Measurements from ENCODE around the gene PTGES3L.

DNA sequence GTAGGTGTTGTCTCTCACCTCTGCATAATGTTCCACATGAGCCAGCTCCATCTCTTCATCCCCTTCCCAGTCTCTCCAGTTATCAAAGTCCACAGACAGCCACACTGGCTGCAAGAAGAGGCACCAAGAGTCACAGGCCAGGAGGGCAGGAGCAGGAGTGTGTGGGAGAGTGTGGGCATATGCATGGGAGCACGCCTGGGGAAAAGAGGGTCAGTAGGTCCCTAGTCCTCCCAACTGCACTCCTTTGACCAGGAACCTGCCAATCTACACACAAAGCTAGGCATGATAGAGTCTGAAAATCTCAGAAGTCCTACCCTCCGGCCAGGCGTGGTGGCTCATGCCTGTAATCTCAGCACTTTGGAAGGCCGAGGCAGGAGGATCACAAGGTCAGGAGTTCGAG, 8.3 kb downstream of the PTGES3L start:
- TF ChIP-seq, protein P1, sequence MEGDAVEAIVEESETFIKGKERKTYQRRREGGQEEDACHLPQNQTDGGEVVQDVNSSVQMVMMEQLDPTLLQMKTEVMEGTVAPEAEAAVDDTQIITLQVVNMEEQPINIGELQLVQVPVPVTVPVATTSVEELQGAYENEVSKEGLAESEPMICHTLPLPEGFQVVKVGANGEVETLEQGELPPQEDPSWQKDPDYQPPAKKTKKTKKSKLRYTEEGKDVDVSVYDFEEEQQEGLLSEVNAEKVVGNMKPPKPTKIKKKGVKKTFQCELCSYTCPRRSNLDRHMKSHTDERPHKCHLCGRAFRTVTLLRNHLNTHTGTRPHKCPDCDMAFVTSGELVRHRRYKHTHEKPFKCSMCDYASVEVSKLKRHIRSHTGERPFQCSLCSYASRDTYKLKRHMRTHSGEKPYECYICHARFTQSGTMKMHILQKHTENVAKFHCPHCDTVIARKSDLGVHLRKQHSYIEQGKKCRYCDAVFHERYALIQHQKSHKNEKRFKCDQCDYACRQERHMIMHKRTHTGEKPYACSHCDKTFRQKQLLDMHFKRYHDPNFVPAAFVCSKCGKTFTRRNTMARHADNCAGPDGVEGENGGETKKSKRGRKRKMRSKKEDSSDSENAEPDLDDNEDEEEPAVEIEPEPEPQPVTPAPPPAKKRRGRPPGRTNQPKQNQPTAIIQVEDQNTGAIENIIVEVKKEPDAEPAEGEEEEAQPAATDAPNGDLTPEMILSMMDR (IDR thresholded peaks at IDR 0.05; ENCODE audit: low read depth, low read length, missing input control): no peak
- no peak for TF ChIP-seq YY1 (IDR thresholded peaks at IDR 0.05)
- TF ChIP-seq, protein P2, sequence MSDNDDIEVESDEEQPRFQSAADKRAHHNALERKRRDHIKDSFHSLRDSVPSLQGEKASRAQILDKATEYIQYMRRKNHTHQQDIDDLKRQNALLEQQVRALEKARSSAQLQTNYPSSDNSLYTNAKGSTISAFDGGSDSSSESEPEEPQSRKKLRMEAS (IDR thresholded peaks at IDR 0.05): no peak
- no peak for TF ChIP-seq GABPA (IDR thresholded peaks at IDR 0.05 in 1 of 2, conservative IDR thresholded peaks at IDR 0.05 in 1 of 2)
- TF ChIP-seq, protein P3, sequence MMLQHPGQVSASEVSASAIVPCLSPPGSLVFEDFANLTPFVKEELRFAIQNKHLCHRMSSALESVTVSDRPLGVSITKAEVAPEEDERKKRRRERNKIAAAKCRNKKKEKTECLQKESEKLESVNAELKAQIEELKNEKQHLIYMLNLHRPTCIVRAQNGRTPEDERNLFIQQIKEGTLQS (IDR thresholded peaks at IDR 0.05): no peak

All from liver (tissue), 3 donors.